OCI-LY1 (cell line): ENCODE data around the gene PTPN11.

Source experiments
- H2AFZ ChIP-seq: fragments of 200-600 bp; sonication (generic), shearing (Covaris generic); 2 replicates; pipeline ENCODE4 v1.6.0; 2014; ENCODE audit warnings: antibody characterized with exemption, mild to moderate bottlenecking, low read length
- H3F3A ChIP-seq: fragments of 200-600 bp; sonication (generic), shearing (Covaris generic); 2 replicates; pipeline ENCODE4 v1.6.0; 2014; ENCODE audit warnings: mild to moderate bottlenecking, antibody characterized with exemption, low read length, moderate library complexity; ENCODE audit not compliant: insufficient read depth
- H3K27ac ChIP-seq: fragments of 200-600 bp; sonication (generic); 2 replicates; pipeline ENCODE4 v1.5.1; 2014; ENCODE audit warnings: low read length, mixed run types, mild to moderate bottlenecking, low read depth; ENCODE audit not compliant: poor library complexity, severe bottlenecking
- H3K27me3 ChIP-seq: fragments of 200-600 bp; sonication (generic); 2 replicates; pipeline ENCODE4 v1.6.0; 2014; ENCODE audit warnings: antibody characterized with exemption, mild to moderate bottlenecking, low read length, moderate library complexity; ENCODE audit not compliant: insufficient read depth
- H3K36me3 ChIP-seq: fragments of 200-600 bp; sonication (generic); 2 replicates; pipeline ENCODE4 v1.6.1; 2014; ENCODE audit warnings: mild to moderate bottlenecking, antibody characterized with exemption, low read length, moderate library complexity, mixed read lengths; ENCODE audit not compliant: insufficient read depth
- H3K4me1 ChIP-seq: fragments of 200-600 bp; sonication (generic); 2 replicates; pipeline ENCODE4 v1.5.1; 2014; ENCODE audit warnings: mild to moderate bottlenecking, low read length, moderate library complexity; ENCODE audit not compliant: insufficient read depth, severe bottlenecking
- H3K4me2 ChIP-seq: fragments of 200-600 bp; sonication (generic), shearing (Covaris generic); 2 replicates; pipeline ENCODE4 v1.6.1; 2014; ENCODE audit warnings: low read length
- H3K4me3 ChIP-seq: fragments of 200-600 bp; sonication (generic); 2 replicates; pipeline ENCODE4 v1.5.1; 2014; ENCODE audit warnings: low read length, low read depth, mild to moderate bottlenecking, mixed read lengths; ENCODE audit not compliant: poor library complexity, severe bottlenecking
- H3K79me2 ChIP-seq: fragments of 200-600 bp; shearing (Covaris generic); 2 replicates; pipeline ENCODE4 v1.6.1; 2016; ENCODE audit warnings: mixed run types, low read length, mixed read lengths; ENCODE audit not compliant: insufficient read depth
- H3K9ac ChIP-seq: fragments of 200-600 bp; sonication (generic), shearing (Covaris generic); 2 replicates; pipeline ENCODE4 v1.6.1; 2014; ENCODE audit warnings: mild to moderate bottlenecking, low read length, mixed read lengths
- H3K9me2 ChIP-seq: fragments of 200-600 bp; sonication (generic), shearing (Covaris generic); 2 replicates; pipeline ENCODE4 v1.6.1; 2014; ENCODE audit warnings: low read depth, mild to moderate bottlenecking, low read length, mixed read lengths
- H3K9me3 ChIP-seq: fragments of 200-600 bp; shearing (Covaris generic); 2 replicates; pipeline ENCODE4 v1.6.1; 2014; ENCODE audit warnings: low read length, mixed read lengths
- H4K20me1 ChIP-seq: fragments of 200-600 bp; sonication (generic), shearing (Covaris generic); 2 replicates; pipeline ENCODE4 v1.6.0; 2016; ENCODE audit warnings: mild to moderate bottlenecking, low read length; ENCODE audit not compliant: insufficient read depth
- CTCF ChIP-seq: fragments of 200-600 bp; sonication (generic), shearing (Covaris generic); IDR thresholded peaks from 2 replicates; pipeline ENCODE4 v1.5.1; 2017; ENCODE audit warnings: mild to moderate bottlenecking, antibody characterized with exemption, low read length, moderate library complexity, mixed read lengths
- EZH2 ChIP-seq: fragments of 200-600 bp; sonication (generic), shearing (Covaris generic); IDR thresholded peaks from 2 replicates; pipeline ENCODE4 v1.8.0; 2017; ENCODE audit warnings: borderline replicate concordance, mixed run types, mild to moderate bottlenecking, antibody characterized with exemption, low read length, moderate library complexity, mixed read lengths

PTPN11 gene

GRCh38 chr12:112420740-112421139 lies 2.0 kb downstream of the PTPN11 start:
- TF ChIP-seq CTCF (no peak), EZH2 (no peak)
- Histone ChIP-seq H4K20me1 (no peaks in the 10 kb centered on the region), H3K9me2 (no peaks in the 10 kb centered on the region), H3K9me3 (no peaks in the 10 kb centered on the region), H3K79me2 (peaks cover 65% of the 10 kb centered on the region), H3K27ac (no peak overlapping the region), H3K36me3 (peaks cover 12% of the 10 kb centered on the region; the same call in 1 of the 2 replicates), H3K4me3 (peak overlapping the region; percentile 89), H3F3A (no peaks in the 10 kb centered on the region), H3K4me2 (peak overlapping the region; percentile 98), H3K27me3 (no peaks in the 10 kb centered on the region), H2AFZ (no peak overlapping the region), H3K4me1 (peaks cover 41% of the 10 kb centered on the region), H3K9ac (no peak overlapping the region)

GRCh38 chr12:112421363-112421762 lies 2.6 kb downstream of the PTPN11 start:
- no peak overlapping the region for H3K27ac ChIP-seq
- H2AFZ ChIP-seq: no peak overlapping the region
- TF ChIP-seq EZH2 (no peak), CTCF (no peak)
- no peaks in the 10 kb centered on the region for H3F3A ChIP-seq
- no peak overlapping the region for H3K4me2 ChIP-seq
- peaks cover 72% of the 10 kb centered on the region for H3K79me2 ChIP-seq
- H4K20me1 ChIP-seq: no peaks in the 10 kb centered on the region
- no peaks in the 10 kb centered on the region for H3K9me2 ChIP-seq
- peaks cover 41% of the 10 kb centered on the region for H3K4me1 ChIP-seq
- no peaks in the 10 kb centered on the region for H3K9me3 ChIP-seq
- no peaks in the 10 kb centered on the region for H3K27me3 ChIP-seq
- H3K9ac ChIP-seq: no peak overlapping the region
- no peak overlapping the region for H3K4me3 ChIP-seq
- H3K36me3 ChIP-seq: peaks cover 15% of the 10 kb centered on the region; the same call in 1 of the 2 replicates

GRCh38 chr12:112422531-112422930 lies 3.8 kb downstream of the PTPN11 start:
- no peaks in the 10 kb centered on the region for H3K9me3 ChIP-seq
- no peaks in the 10 kb centered on the region for H3K27me3 ChIP-seq
- peaks cover 41% of the 10 kb centered on the region for H3K4me1 ChIP-seq
- TF ChIP-seq CTCF (no peak), EZH2 (no peak)
- no peak overlapping the region for H3K9ac ChIP-seq
- no peak overlapping the region for H3K27ac ChIP-seq
- H3K4me3 ChIP-seq: no peak overlapping the region
- peak overlapping the region; percentile 29; the same call in 1 of the 2 replicates for H3K4me2 ChIP-seq
- no peak overlapping the region for H2AFZ ChIP-seq
- no peaks in the 10 kb centered on the region for H3F3A ChIP-seq
- H3K79me2 ChIP-seq: peaks cover 78% of the 10 kb centered on the region
- no peaks in the 10 kb centered on the region for H3K9me2 ChIP-seq
- H3K36me3 ChIP-seq: peaks cover 15% of the 10 kb centered on the region; the same call in 1 of the 2 replicates
- no peaks in the 10 kb centered on the region for H4K20me1 ChIP-seq
